Right lobe of liver (tissue), 6 donors: ENCODE measurements around the gene UGT1A9. TPM values are rescaled to one million over a fixed set of nuclear protein-coding genes. Genes with fewer than 3 reads are reported as not detected.
A peak's percentile ranks its signal among the peaks of the same experiment; 100 is the strongest.

Experiments used
- ATAC-seq, 4 donors: fragments of 200-7000 bp; cut with Tn5 transposase; one replicate each; pipeline ENCODE4 v1.9.1; 2020; ENCODE audit warnings: mild to moderate bottlenecking in 4 of 4, moderate library complexity in 4 of 4
- DNase-seq, 3 donors: peaks; one replicate each; pipeline ENCODE4 v3.0.0-alpha.2; 2020
- H3K27ac ChIP-seq, 3 donors: fragments of 200-600 bp; one replicate each; pipeline ENCODE4 v1.8.0; 2022
- H3K27me3 ChIP-seq, 2 donors: fragments of 200-600 bp; one replicate each; pipeline ENCODE4 v1.8.0; 2022
- H3K36me3 ChIP-seq, 4 donors: fragments of 200-600 bp; sonication (generic) in 1 of 4; one replicate each; pipeline versions ENCODE4 v1.5.1 to v1.8.0; 2017 to 2022; ENCODE audit warnings: control low read depth in 1 of 4
- H3K4me1 ChIP-seq, 4 donors: fragments of 200-600 bp; sonication (generic) in 1 of 4; one replicate each; pipeline versions ENCODE4 v1.5.1 to v1.8.0; 2017 to 2022; ENCODE audit warnings: control low read depth in 1 of 4
- H3K4me3 ChIP-seq, 3 donors: fragments of 200-600 bp; one replicate each; pipeline ENCODE4 v1.8.0; 2022
- H3K9me3 ChIP-seq, 4 donors: fragments of 200-600 bp; sonication (generic) in 1 of 4; one replicate each; pipeline versions ENCODE4 v1.5.1 to v1.8.0; 2017 to 2022; ENCODE audit warnings: control low read depth in 1 of 4
- CTCF ChIP-seq, 4 donors: fragments of 200-600 bp in 3 of 4; fragments of 450-650 bp in 1 of 4; IDR thresholded peaks; one replicate each; pipeline versions ENCODE4 v1.5.1 to v1.8.0; 2016 to 2022; ENCODE audit warnings: antibody characterized with exemption in 4 of 4, mild to moderate bottlenecking in 2 of 4
- POLR2A ChIP-seq: fragments of 450-650 bp; IDR thresholded peaks from one replicate; pipeline ENCODE4 v1.6.1; 2017; ENCODE audit warnings: antibody characterized with exemption, mild to moderate bottlenecking
- WGBS: methylation state at CpG from one replicate; pipeline ENCODE4 v1.1.6; 2018; ENCODE audit warnings: low coverage, low lambda C conversion rate; ENCODE audit not compliant: insufficient coverage; ENCODE audit errors: missing lambda C conversion rate; 5-methylcytosine and 5-hydroxymethylcytosine counted together
- intact Hi-C, 2 donors: fragments of 100-400 bp; cut with DNase I; formaldehyde crosslinking; loops; one replicate each; pipeline versions ENCODE4 v1.11.2 to v1.14.1; 2022
- total RNA-seq, 6 experiments: library from RNA; depleted of rRNA in 2 of 6; stranded (reverse); fragments of >200 nt in 2 of 6; fragmentation: NEBNext Ultra II Directional in 3 of 6; extraction: Animal tissue kit (Norgen Biotek cat#: 25700) in 3 of 6; gene quantifications; one replicate each; pipeline versions ENCODE4 v1.1.0 to v1.2.4, GENCODE V29; 2016 to 2023
- donor health status: DM: no; HTN: yes; CAD: no.
- donor health status: DM: no; HTN: no; CAD: no.
- donor health status: DM: no; HTN: no; CAD: no.
- donor health status: DM: no; HTN: yes; CAD: no.
- donor health status: DM: no; HTN: yes; CAD: no.

UGT1A9 gene
- total RNA-seq, 6 experiments from 2014 or later = 91.6 to 365 (median 108) TPM

- ATAC-seq = no peak
- WGBS = no CpG with 5 or more reads among the region's 2 CpGs
- intact Hi-C loops = no loop called here
These were observed 131.7 kb downstream of the UGT1A9 start for GRCh38 chr2:233803292-233803911.

GRCh38 chr2:233803994-233804393 is 132.3 kb downstream of the UGT1A9 start:
- Histone ChIP-seq H3K27me3 (no peaks in the 10 kb centered on the region), H3K4me1 (no peaks in the 10 kb centered on the region), H3K36me3 (no peaks in the 10 kb centered on the region), H3K27ac (no peak overlapping the region), H3K4me3 (no peak overlapping the region), H3K9me3 (no peaks in the 10 kb centered on the region)
- 68% methylated on average over 4 of the region's 8 CpGs for WGBS
- ATAC-seq (no peak), DNase-seq (no peak)
- intact Hi-C loops = no loop called here
- TF ChIP-seq POLR2A = no peak
- TF ChIP-seq CTCF (IDR thresholded peaks at IDR 0.05) = no peak

More at GRCh38 chr2:233803292-233803911, 131.7 kb downstream of the UGT1A9 start:
- Histone ChIP-seq H3K4me3 (no peak overlapping the region), H3K4me1 (no peaks in the 10 kb centered on the region), H3K27me3 (no peaks in the 10 kb centered on the region), H3K27ac (no peak overlapping the region), H3K36me3 (no peaks in the 10 kb centered on the region), H3K9me3 (no peaks in the 10 kb centered on the region)
- no peak for TF ChIP-seq POLR2A
- no peak for DNase-seq

- ATAC-seq = no peak
- WGBS = 49% methylated on average over 2 of the region's 12 CpGs
- intact Hi-C loops = no loop called here
These were observed 135.6 kb downstream of the UGT1A9 start for GRCh38 chr2:233807215-233807865.

GRCh38 chr2:233807966-233808935 is 136.6 kb downstream of the UGT1A9 start:
- H3K4me3 ChIP-seq = no peak overlapping the region
- TF ChIP-seq POLR2A (no peak), CTCF (IDR thresholded peaks at IDR 0.05) (no peak)
- H3K4me1 ChIP-seq = no peaks in the 10 kb centered on the region
- DNase-seq = peak in 1 of 3 donors; percentile 40
- H3K9me3 ChIP-seq = no peaks in the 10 kb centered on the region
- intact Hi-C loops = no loop called here
- no peaks in the 10 kb centered on the region for H3K27me3 ChIP-seq
- no peak overlapping the region for H3K27ac ChIP-seq
- no peaks in the 10 kb centered on the region for H3K36me3 ChIP-seq
- WGBS = 60% methylated on average over 3 of the region's 10 CpGs
- ATAC-seq = no peak

More at GRCh38 chr2:233807215-233807865, 135.6 kb downstream of the UGT1A9 start:
- Histone ChIP-seq H3K27me3 (no peaks in the 10 kb centered on the region), H3K27ac (no peak overlapping the region), H3K4me1 (no peaks in the 10 kb centered on the region), H3K9me3 (no peaks in the 10 kb centered on the region), H3K4me3 (no peak overlapping the region), H3K36me3 (no peaks in the 10 kb centered on the region)
- TF ChIP-seq CTCF (IDR thresholded peaks at IDR 0.05) (no peak), POLR2A (no peak)
- no peak for DNase-seq
